ENCODE data around the gene RHBDF2. TPM values are rescaled to one million over a fixed set of nuclear protein-coding genes. Genes with fewer than 3 reads are reported as not detected.

The RHBDF2 gene
- total and polyA plus RNA-seq, 2 donors (not counting 3 experiments of a cell fraction or from before 2014, with no cell fraction given) = 25.5 to 38.5 TPM

- H3K9ac ChIP-seq (replicated peaks; ENCODE audit: extremely low read depth, insufficient read depth, low read length) = no peak overlapping the region
- H3K4me2 ChIP-seq (ENCODE audit: insufficient read depth, low read length) = no peak overlapping the region
- dilution Hi-C loops (cut with MboI; ENCODE audit: extremely low pct_ligation_motif_present, low sequenced_read_pairs) (loop anchor here (25.0 kb wide), 1 partner anchor 221 kb away; no protein-coding TSS in a partner anchor), intact Hi-C loops (cut with micrococcal nuclease) (no loop called here)
- TF ChIP-seq, protein P1, sequence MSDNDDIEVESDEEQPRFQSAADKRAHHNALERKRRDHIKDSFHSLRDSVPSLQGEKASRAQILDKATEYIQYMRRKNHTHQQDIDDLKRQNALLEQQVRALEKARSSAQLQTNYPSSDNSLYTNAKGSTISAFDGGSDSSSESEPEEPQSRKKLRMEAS (IDR thresholded peaks at IDR 0.05; ENCODE audit: insufficient read depth, insufficient read length) = no peak
- TF ChIP-seq CTCF (IDR thresholded peaks at IDR 0.05; ENCODE audit: extremely low read depth in 1 of 2, insufficient read depth in 1 of 2, low read depth in 1 of 2, low read length in 2 of 2) (no peak), FOS (IDR thresholded peaks at IDR 0.05; ENCODE audit: borderline replicate concordance, insufficient read depth, low read length) (no peak), POLR2AphosphoS5 (IDR thresholded peaks at IDR 0.05; ENCODE audit: insufficient read depth, low read depth, low read length) (no peak), MYC (IDR thresholded peaks at IDR 0.05; ENCODE audit: low read depth, low read length) (no peak), JUN (IDR thresholded peaks at IDR 0.05; ENCODE audit: borderline replicate concordance, insufficient read depth, insufficient read length, low read depth) (no peak), POLR2A (IDR thresholded peaks at IDR 0.05; ENCODE audit: low read depth, low read length) (no peak), EZH2 (IDR thresholded peaks at IDR 0.05; ENCODE audit: borderline replicate concordance, low read depth, low read length, severe bottlenecking) (no peak), GATA2 (IDR thresholded peaks at IDR 0.05; ENCODE audit: insufficient read depth, insufficient read length, low read depth, low read length) (no peak)
- H3K4me3 ChIP-seq (replicated peaks in 1 of 3; ENCODE audit: insufficient read depth in 1 of 3, low read depth in 1 of 3, low read length in 3 of 3) = no peak overlapping the region
- no TSS peak for BruUV-seq (replicated peaks)
- DNase-seq (ENCODE audit: low read depth, low spot score) = no peak
- H3K9me3 ChIP-seq (replicated peaks; ENCODE audit: control insufficient read depth, insufficient read depth, low read length) = no peaks in the 10 kb centered on the region
- H3K79me2 ChIP-seq (ENCODE audit: control insufficient read depth, insufficient read depth, low read length) = peaks cover 46% of the 10 kb centered on the region
- ChIA-PET POLR2A (no interaction called here), CTCF (no interaction called here)
- H3K36me3 ChIP-seq (ENCODE audit: control insufficient read depth in 2 of 2, extremely low read depth in 1 of 2, insufficient read depth in 2 of 2, low read length in 2 of 2) = no peaks in the 10 kb centered on the region
- no peak overlapping the region for H2AFZ ChIP-seq (ENCODE audit: low read depth, low read length)
- no peak overlapping the region for H3K27ac ChIP-seq (ENCODE audit: insufficient read depth, low read depth, low read length)
- no peak for FAIRE-seq
- no peaks in the 10 kb centered on the region for H3K27me3 ChIP-seq (ENCODE audit: control insufficient read depth in 2 of 2, insufficient read depth in 2 of 2, low read length in 2 of 2)
- peaks cover under 1% of the 10 kb centered on the region for H3K4me1 ChIP-seq (ENCODE audit: control insufficient read depth, extremely low read depth, insufficient read depth, low read length)
- H3K9me1 ChIP-seq (replicated peaks; ENCODE audit: control insufficient read depth, extremely low read depth, insufficient read depth, low read length) = no peaks in the 10 kb centered on the region
- no peaks in the 10 kb centered on the region for H4K20me1 ChIP-seq (replicated peaks; ENCODE audit: control insufficient read depth, extremely low read depth, insufficient read depth, low read length)
Measured at GRCh38 chr17:76433693-76434092, 67.5 kb downstream of the RHBDF2 start.
